ENCODE results near the gene COL4A6. TPM values are rescaled to one million over a fixed set of nuclear protein-coding genes. Genes with fewer than 3 reads are reported as not detected.

COL4A6 gene
- total and polyA plus RNA-seq, 9 donors: 3.3 to 32.1 (median 11.7) TPM

DNA sequence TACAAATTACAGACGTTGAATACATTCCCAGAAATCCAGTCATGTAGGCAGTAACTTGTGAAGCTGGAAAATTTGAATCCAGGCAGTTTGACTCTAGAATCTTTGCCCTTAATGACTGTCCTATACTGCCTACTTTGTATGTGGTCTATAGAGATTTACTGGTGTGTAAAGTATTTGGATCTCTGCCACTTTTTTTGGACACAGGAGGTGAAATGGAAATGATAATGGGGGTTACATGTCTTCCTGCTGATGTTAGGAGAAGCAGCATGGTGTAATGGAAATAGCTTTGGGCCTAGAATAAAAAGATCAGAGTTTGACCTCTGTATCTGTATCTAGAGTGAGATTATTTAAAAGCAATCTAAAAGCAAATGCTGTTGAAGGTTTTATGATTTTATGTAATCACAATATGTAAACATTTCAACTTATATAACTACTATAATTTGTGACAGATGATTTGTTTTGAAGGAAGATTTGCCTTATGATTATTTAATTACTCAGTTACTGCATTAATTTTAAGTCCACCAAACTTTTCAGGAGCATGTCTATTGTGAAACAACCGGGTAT lies 4.8 kb upstream of the COL4A6 start:
- WGBS, 3 donors: 34 to 49% (median 49%) methylated on average over 2 of the region's 2 CpGs
- Histone ChIP-seq H3K36me3 (no peaks in the 10 kb centered on the region), H3K4me3 (no peak overlapping the region), H3K4me1 (ENCODE audit: insufficient read depth) (no peaks in the 10 kb centered on the region), H3K9me3 (no peaks in the 10 kb centered on the region), H3K27ac (no peak overlapping the region), H3K27me3 (no peaks in the 10 kb centered on the region)
- TF ChIP-seq, protein P1, sequence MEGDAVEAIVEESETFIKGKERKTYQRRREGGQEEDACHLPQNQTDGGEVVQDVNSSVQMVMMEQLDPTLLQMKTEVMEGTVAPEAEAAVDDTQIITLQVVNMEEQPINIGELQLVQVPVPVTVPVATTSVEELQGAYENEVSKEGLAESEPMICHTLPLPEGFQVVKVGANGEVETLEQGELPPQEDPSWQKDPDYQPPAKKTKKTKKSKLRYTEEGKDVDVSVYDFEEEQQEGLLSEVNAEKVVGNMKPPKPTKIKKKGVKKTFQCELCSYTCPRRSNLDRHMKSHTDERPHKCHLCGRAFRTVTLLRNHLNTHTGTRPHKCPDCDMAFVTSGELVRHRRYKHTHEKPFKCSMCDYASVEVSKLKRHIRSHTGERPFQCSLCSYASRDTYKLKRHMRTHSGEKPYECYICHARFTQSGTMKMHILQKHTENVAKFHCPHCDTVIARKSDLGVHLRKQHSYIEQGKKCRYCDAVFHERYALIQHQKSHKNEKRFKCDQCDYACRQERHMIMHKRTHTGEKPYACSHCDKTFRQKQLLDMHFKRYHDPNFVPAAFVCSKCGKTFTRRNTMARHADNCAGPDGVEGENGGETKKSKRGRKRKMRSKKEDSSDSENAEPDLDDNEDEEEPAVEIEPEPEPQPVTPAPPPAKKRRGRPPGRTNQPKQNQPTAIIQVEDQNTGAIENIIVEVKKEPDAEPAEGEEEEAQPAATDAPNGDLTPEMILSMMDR (IDR thresholded peaks at IDR 0.05): no peak
- TF ChIP-seq EP300 (IDR thresholded peaks at IDR 0.05) (no peak), POLR2A (IDR thresholded peaks at IDR 0.05) (no peak)
- no peak for DNase-seq
- intact Hi-C loops (cut with DNase I): no loop called here

DNA sequence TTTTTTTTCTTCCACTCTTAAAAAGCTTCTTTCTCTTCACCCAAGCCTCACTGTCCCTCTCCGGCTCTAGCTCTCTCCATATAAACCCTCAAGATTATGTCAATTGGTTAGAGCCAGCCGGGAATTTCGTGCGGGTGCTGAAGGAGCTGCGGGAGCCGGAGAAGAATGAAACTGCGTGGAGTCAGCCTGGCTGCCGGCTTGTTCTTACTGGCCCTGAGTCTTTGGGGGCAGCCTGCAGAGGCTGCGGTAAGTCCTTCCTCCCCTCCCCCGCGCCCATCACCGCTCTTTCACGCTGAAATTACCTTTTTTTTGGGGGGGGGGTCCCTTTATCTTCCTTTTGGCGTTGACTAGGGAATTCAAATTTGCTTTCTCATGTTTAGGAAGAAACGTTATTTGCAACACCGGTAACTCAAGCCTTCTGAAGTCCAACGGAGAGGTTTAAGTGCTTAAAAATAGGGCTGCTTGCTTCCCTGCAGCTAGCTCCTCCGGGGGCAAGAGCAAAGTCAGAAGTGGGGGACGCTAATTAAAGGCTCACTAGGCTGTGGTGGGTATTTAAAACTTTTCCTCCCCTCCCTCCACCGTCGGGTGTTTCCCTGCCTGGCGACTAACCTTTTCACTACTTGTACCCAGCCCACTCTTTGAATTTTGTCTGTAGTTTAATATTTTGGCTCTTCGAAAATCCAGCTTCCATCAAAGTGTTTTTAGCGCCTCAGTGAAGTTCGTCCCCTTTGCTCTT lies 1.9 kb upstream of the COL4A6 start:
- peak overlapping the region in 1 of 2 donors; percentile 3 for H3K27ac ChIP-seq
- intact Hi-C loops (cut with DNase I): no loop called here
- TF ChIP-seq, protein P1 (IDR thresholded peaks at IDR 0.05): no peak
- no peaks in the 10 kb centered on the region for H3K27me3 ChIP-seq
- peak; percentile 12 to 42 (median 27) for DNase-seq
- no peaks in the 10 kb centered on the region for H3K9me3 ChIP-seq
- peak overlapping the region; percentile 43 for H3K4me3 ChIP-seq
- H3K36me3 ChIP-seq: no peaks in the 10 kb centered on the region
- no peaks in the 10 kb centered on the region for H3K4me1 ChIP-seq (ENCODE audit: insufficient read depth)
- WGBS, 3 donors: 14 to 20% (median 17%) methylated on average over 25 of the region's 25 CpGs

DNA sequence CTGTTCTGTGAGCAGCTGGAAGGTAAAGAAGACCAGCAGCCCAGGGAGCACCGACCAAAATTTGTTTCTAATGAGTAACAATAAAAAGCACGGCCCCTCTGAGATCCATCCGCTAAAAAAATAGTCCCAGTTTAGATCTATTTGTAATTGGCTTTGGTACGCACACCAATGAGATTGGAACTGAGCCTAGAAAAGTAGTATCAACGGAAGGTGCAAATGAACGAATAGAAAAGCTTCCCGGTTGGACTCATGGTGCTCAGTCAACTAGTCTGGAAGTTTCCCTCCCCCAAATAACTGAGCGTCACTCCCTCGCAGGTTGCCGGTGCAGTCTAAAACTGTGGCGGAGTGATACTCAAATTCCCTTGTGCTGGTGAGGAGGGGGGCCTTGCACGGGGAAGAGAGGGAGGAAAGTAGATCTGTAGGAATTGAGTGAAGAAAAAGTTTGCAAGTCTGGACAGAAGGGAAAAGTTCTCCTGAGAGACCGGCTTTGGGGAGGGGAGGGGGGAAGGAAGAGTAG lies 1.3 kb upstream of the COL4A6 start, which contains the start of gene COL4A5:
Gene COL4A5 (plus strand): TSS at position 413 of the 517 bp plus-strand sequence. CDS start 288 bp downstream, outside the sequence.
- TF ChIP-seq POLR2A (IDR thresholded peaks at IDR 0.05): no peak
- TF ChIP-seq, protein P1 (IDR thresholded peaks at IDR 0.05): no peak
- no peak for TF ChIP-seq EP300 (IDR thresholded peaks at IDR 0.05)
- H3K4me1 ChIP-seq (ENCODE audit: insufficient read depth): no peaks in the 10 kb centered on the region
- WGBS, 3 donors: 16 to 26% (median 16%) methylated on average over 13 of the region's 13 CpGs
- H3K9me3 ChIP-seq: no peaks in the 10 kb centered on the region
- peak; percentile 49 to 71 (median 62) for DNase-seq
- peak within 1 kb of the TSS; percentile 43 for H3K4me3 ChIP-seq
- H3K27me3 ChIP-seq: no peaks in the 10 kb centered on the region
- peak within 1 kb of the TSS in 1 of 2 donors; percentile 3 for H3K27ac ChIP-seq
- intact Hi-C loops (cut with DNase I): no loop called here
- H3K36me3 ChIP-seq: no peaks in the 10 kb centered on the region

DNA sequence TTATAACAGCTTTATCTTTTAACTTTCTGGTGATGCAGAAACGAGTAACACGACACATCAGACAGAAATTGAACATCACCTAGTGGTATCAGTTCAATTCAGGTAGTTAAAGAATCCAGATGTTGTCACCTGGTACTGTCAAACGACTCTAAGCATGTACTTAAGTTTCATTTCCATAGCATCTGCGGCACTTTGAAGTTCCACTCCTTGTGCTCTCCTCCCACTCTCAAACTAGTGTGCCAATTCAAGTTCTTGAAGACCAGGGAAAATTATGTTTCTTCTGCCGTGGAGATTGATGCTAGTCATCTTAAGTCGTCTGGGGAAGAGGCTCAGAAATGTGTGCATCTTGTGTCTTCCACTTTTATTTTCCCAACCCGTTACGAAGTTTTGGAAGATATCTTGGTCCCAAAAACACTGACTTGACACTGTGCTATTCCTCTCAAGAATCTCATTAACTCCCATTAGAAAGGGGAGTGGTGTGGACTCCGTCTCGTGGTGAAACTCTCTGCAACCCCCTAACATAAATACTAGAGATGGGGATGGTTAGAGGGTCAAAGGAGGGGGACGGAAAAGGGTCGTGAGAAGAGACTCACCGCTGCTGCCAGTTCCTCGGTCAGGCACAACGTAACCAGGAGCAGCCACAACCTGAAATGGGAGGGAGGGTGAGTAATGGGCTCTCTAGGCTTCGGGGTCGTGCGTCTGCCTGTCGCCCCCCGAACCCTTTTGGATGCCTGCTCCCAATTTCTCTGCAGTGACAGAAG lies 693 bp downstream of the COL4A6 start:
- intact Hi-C loops (cut with DNase I): no loop called here
- H3K4me3 ChIP-seq: peak overlapping the region; percentile 30
- DNase-seq: no peak
- H3K27me3 ChIP-seq: no peaks in the 10 kb centered on the region
- no peak for TF ChIP-seq EP300 (IDR thresholded peaks at IDR 0.05)
- no peak for TF ChIP-seq POLR2A (IDR thresholded peaks at IDR 0.05)
- TF ChIP-seq, protein P1 (IDR thresholded peaks at IDR 0.05): no peak
- 22 to 31% (median 24%) methylated on average over 20 of the region's 20 CpGs for WGBS, 3 donors
- H3K27ac ChIP-seq: no peak overlapping the region
- H3K36me3 ChIP-seq: no peaks in the 10 kb centered on the region
- no peaks in the 10 kb centered on the region for H3K9me3 ChIP-seq
- no peaks in the 10 kb centered on the region for H3K4me1 ChIP-seq (ENCODE audit: insufficient read depth)
